GM18951 (cell line): ENCODE results near the gene TP63.
"Not testable (repeated sequence)": the region's sequence is repeated elsewhere in the genome, so short reads cannot be mapped to it uniquely, and the experiment has no call there.

Experiments
- POLR2A ChIP-seq: IDR thresholded peaks from 4 replicates; pipeline ENCODE4 v1.6.1; 2011; ENCODE audit warnings: mild to moderate bottlenecking; ENCODE audit not compliant: insufficient read length, insufficient read depth; ENCODE audit errors: extremely low read depth
- in situ Hi-C: fragments of 300-500 bp; cut with MboI; formaldehyde crosslinking; loops from one replicate; pipeline ENCODE4 v1.12.0; 2022; ENCODE audit warnings: low sequenced_read_pairs, mixed read lengths, inconsistent platforms; ENCODE audit not compliant: unreplicated experiment

Gene TP63

GRCh38 chr3:189606774-189607173 is 24.4 kb upstream of the TP63 start:
- no peak for TF ChIP-seq POLR2A
- in situ Hi-C loops = no loop called here

GRCh38 chr3:189612641-189613040 is 18.5 kb upstream of the TP63 start:
- in situ Hi-C loops = not testable (repeated sequence)

DNA sequence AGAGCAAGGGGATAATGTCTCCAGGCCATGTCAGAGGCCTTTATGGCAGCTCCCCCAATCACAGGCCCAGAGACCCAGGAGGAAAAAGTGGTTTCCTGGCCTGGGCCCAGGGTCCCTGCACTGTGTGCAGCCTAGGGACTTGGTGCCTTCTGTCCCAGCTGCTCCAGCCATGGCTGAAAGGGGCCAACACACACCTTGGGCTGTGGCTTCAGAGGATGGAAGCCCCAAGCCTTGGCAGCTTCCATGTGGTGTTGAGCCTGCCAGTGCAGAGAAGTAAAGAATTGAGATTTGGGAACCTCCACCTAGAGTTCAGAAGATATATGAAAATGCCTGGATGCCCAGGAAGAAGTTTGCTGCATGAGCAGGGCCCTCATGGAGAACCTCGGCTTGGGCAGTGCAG is 18.1 kb upstream of the TP63 start:
- in situ Hi-C loops = no loop called here
- no peak for TF ChIP-seq POLR2A

DNA sequence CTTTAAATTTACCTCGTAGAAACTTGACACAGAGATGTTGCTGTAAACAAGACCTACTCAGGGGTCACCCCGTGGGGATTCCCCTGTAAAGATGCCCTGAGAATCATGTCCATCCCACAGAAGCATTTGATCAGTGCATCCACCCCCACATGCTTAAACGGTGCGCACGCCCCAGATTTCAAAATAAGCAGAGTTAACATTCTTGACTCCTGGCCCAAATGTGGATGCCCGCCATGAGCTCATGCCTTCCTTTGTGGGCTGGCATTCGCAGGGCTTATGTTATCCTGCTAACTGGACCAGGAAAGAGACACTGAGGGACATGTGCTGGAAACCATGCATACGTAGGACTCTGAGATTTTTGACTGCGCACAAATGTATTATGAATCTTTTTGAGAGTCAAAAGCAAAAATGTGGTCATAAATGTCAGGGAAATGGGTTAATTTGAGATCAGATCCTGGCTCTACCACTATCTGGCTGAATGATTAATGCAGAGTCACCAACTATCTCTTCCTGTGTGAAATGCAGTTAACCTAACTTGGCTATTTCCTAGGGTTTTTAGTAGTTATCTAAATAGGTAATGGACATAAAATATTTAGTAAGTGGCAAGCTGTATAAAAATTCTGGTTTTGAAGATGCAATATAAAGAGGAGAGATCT is 9.1 kb upstream of the TP63 start:
- in situ Hi-C loops = no loop called here
- TF ChIP-seq POLR2A = no peak

DNA sequence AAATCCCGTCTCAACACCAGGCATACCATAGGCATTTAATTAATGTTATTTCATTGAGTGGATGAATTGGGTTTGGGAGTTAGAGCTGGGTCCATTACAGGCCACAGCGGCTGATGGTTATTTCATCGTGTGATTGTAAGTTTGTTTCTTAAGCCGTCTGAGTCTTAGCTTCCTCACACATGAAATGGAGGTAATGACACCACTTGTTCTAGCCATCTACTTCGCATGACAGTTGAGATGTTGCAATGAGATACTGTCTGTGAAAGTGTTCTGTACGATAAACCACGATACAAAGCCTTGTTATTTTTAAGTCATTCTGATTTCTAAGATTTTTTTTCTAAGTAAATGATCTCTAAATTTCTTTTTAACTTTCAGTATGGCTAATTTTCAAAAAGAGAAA is 8.6 kb upstream of the TP63 start:
- TF ChIP-seq POLR2A = no peak
- in situ Hi-C loops = no loop called here

- no peak for TF ChIP-seq POLR2A
These were observed 7.1 kb upstream of the TP63 start for GRCh38 chr3:189624130-189624529.

GRCh38 chr3:189625071-189625470 is 6.1 kb upstream of the TP63 start:
- in situ Hi-C loops = no loop called here
- TF ChIP-seq POLR2A = no peak

More at GRCh38 chr3:189624130-189624529, 7.1 kb upstream of the TP63 start:
- in situ Hi-C loops = no loop called here

GRCh38 chr3:189625572-189625971 is 5.6 kb upstream of the TP63 start:
- in situ Hi-C loops = no loop called here
- no peak for TF ChIP-seq POLR2A

GRCh38 chr3:189626286-189626685 is 4.9 kb upstream of the TP63 start:
- in situ Hi-C loops = no loop called here
- no peak for TF ChIP-seq POLR2A

DNA sequence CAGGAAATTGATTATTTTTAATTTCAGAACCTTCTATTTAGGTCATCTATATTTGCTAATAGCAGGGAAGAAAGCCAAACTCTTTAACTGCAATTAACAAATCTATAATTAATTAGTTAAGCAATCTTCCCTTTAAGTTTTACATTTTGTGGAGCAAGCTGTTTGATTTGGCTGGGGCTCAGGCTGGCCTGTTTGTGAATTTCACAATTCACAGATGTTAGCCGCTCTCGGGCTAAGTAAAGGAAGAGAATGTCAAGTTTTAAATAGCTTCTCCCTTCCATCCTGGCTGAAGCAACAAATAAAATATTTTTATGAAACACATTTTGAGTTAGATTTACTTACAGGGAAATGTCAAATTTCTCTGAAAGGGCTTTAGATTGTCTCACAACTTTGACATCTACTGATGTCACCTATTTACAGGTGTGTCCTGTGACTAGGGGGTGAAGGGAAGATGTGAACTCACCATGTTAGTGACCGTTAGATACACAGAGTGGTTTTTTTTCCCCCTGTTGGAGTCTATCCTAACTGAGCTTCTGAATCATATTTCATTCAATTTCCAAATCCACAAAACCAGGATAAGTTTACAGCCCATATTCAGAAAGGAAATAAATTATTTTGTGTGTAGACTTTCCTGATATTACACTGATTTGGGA is 1.3 kb upstream of the TP63 start:
- in situ Hi-C loops = no loop called here

GRCh38 chr3:189630767-189631372 is 319 bp upstream of the TP63 start:
- TF ChIP-seq POLR2A = no peak
- in situ Hi-C loops = no loop called here

More for the DNA sequence above, 1.3 kb upstream of the TP63 start:
- TF ChIP-seq POLR2A = no peak

DNA sequence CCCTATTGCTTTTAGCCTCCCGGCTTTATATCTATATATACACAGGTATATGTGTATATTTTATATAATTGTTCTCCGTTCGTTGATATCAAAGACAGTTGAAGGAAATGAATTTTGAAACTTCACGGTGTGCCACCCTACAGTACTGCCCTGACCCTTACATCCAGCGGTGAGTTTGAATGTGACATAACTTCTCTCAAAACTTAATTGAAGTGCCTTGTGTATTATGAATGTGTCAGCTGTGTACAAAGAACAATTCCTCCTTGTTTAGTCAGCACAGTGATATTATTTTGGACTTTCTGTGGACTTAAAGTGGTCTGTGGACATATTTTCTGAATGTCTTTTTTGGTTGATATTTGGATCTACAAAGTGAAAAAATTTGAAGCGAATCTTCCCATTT is 220 bp downstream of the TP63 start:
- in situ Hi-C loops = no loop called here
- no peak for TF ChIP-seq POLR2A

DNA sequence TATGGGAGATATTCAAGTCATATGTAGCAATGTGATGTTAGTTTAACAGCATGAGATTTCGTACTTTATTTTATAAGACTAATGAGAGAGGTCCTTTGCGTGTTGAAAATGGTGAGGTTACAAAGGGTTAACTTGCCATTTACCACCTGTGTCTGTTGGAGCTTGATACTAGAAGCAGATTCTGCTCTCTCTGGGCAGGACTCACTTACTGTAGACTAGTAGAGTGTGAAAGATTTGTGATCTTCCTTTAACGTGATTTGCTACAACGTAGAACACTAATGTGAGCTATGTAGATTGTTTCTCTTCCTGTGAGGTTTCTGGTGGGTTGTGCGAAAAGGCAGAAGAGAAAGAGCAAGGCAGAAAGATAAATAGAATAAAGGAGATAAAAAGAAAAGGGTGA is 1.1 kb downstream of the TP63 start:
- in situ Hi-C loops = no loop called here
- TF ChIP-seq POLR2A = no peak

GRCh38 chr3:189635339-189635738 is 4.2 kb downstream of the TP63 start:
- TF ChIP-seq POLR2A = no peak
- in situ Hi-C loops = no loop called here
